ENCODE results near the gene ANGPTL2. TPM values are rescaled to one million over a fixed set of nuclear protein-coding genes. Genes with fewer than 3 reads are reported as not detected.

ANGPTL2 gene
- total RNA-seq, 1 experiment from 2014 or later = 0.08 TPM

GRCh38 chr9:127124111-127124531 lies 1.7 kb upstream of the ANGPTL2 start:
- ChIA-PET POLR2A (interaction anchor here (1.1 kb wide), 1 partner anchor 23 kb away, joined by 5 read pairs; no protein-coding TSS in a partner anchor), CTCF (no interaction called here)
- no peak overlapping the region for H3K4me3 ChIP-seq (ENCODE audit: low read depth in 2 of 2, low read length in 2 of 2)
- no TSS peak for BruUV-seq (replicated peaks)
- no peak overlapping the region for H3K27ac ChIP-seq (ENCODE audit: low read length)
- H3K4me1 ChIP-seq (ENCODE audit: control insufficient read depth, insufficient read depth, low read length) = no peaks in the 10 kb centered on the region
- H3K27me3 ChIP-seq (ENCODE audit: control insufficient read depth, insufficient read depth, low read length) = no peaks in the 10 kb centered on the region
- TF ChIP-seq POLR2AphosphoS5 (IDR thresholded peaks at IDR 0.05; ENCODE audit: low read depth, low read length) (no peak), TCF7L2 (IDR thresholded peaks at IDR 0.05; ENCODE audit: low read depth, low read length) (no peak), SIN3A (IDR thresholded peaks at IDR 0.05; ENCODE audit: borderline replicate concordance, insufficient read depth, low read depth, low read length) (no peak), CTCF (IDR thresholded peaks at IDR 0.05) (no peak)
- no peaks in the 10 kb centered on the region for H3K9me3 ChIP-seq (ENCODE audit: control insufficient read depth, insufficient read depth, low read depth, low read length)
- ATAC-seq (no peak), DNase-seq (ENCODE audit: low read depth, low spot score) (no peak)
- in situ Hi-C loops (cut with HindIII; ENCODE audit: low pct_unique_long_range_greater_than_20kb, low sequenced_read_pairs) (no loop called here), intact Hi-C loops (cut with micrococcal nuclease; ENCODE audit: unreplicated experiment) (no loop called here)
- H3K36me3 ChIP-seq (ENCODE audit: control insufficient read depth, insufficient read depth, low read length) = no peaks in the 10 kb centered on the region

DNA sequence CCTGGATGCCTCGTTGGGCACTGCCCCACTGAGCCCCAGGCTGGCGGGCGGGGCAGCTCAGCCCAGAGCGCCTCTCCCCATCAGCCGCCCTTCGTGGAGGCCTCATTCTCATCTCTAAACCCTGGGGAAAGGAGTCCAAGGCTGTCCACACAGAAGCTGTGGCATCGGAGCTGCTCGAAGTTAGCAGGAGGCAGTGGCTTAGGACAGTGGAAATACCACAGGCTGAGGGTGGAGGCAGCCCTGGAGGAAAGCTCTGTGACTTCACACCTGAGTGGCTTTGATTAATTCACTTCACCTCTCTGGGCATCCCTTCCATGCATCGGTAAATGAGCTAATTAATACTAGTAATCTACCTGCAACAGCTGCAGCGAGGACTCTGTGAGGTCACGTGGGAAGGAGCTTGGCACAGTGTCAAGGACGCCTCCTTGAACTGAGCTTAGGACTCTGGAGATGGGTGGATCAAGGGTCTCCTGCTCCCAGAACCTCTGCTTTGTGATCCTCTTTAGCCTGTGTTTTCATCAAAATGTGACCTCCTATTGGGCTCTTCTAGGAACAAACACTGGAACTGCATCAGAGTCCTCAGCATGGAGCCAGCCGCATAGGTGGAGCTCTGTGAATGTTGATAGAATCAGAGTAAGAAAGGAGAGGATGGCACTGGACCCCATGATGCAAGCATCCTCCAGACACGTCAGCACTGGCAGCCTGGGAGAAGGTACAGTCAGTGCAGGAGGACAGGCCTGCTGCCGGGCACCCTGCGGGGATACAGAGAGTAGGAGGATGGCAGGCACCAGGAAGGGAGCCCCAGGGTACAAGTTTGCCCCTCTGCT lies 842 bp upstream of the ANGPTL2 start:
- Histone ChIP-seq H3K27ac (ENCODE audit: low read length) (no peak overlapping the region), H3K36me3 (ENCODE audit: control insufficient read depth, insufficient read depth, low read length) (no peaks in the 10 kb centered on the region), H3K4me3 (ENCODE audit: low read depth in 2 of 2, low read length in 2 of 2) (no peak overlapping the region; a peak in 1 of 4 replicates), H3K27me3 (ENCODE audit: control insufficient read depth, insufficient read depth, low read length) (no peaks in the 10 kb centered on the region), H3K9me3 (ENCODE audit: control insufficient read depth, insufficient read depth, low read depth, low read length) (no peaks in the 10 kb centered on the region), H3K4me1 (ENCODE audit: control insufficient read depth, insufficient read depth, low read length) (no peaks in the 10 kb centered on the region)
- POLR2A ChIA-PET = interaction anchor here (1.1 kb wide), 1 partner anchor 24 kb away, joined by 5 read pairs; no protein-coding TSS in a partner anchor
- CTCF ChIA-PET = interaction anchor here (0.6 kb wide), 1 partner anchor 398 kb away, joined by 7 read pairs; no protein-coding TSS in a partner anchor
- in situ Hi-C loops (cut with HindIII; ENCODE audit: low pct_unique_long_range_greater_than_20kb, low sequenced_read_pairs) (no loop called here), intact Hi-C loops (cut with micrococcal nuclease; ENCODE audit: unreplicated experiment) (no loop called here)
- BruUV-seq (replicated peaks) = no TSS peak
- TF ChIP-seq POLR2AphosphoS5 (IDR thresholded peaks at IDR 0.05; ENCODE audit: low read depth, low read length) = no peak
- TF ChIP-seq, protein P1, sequence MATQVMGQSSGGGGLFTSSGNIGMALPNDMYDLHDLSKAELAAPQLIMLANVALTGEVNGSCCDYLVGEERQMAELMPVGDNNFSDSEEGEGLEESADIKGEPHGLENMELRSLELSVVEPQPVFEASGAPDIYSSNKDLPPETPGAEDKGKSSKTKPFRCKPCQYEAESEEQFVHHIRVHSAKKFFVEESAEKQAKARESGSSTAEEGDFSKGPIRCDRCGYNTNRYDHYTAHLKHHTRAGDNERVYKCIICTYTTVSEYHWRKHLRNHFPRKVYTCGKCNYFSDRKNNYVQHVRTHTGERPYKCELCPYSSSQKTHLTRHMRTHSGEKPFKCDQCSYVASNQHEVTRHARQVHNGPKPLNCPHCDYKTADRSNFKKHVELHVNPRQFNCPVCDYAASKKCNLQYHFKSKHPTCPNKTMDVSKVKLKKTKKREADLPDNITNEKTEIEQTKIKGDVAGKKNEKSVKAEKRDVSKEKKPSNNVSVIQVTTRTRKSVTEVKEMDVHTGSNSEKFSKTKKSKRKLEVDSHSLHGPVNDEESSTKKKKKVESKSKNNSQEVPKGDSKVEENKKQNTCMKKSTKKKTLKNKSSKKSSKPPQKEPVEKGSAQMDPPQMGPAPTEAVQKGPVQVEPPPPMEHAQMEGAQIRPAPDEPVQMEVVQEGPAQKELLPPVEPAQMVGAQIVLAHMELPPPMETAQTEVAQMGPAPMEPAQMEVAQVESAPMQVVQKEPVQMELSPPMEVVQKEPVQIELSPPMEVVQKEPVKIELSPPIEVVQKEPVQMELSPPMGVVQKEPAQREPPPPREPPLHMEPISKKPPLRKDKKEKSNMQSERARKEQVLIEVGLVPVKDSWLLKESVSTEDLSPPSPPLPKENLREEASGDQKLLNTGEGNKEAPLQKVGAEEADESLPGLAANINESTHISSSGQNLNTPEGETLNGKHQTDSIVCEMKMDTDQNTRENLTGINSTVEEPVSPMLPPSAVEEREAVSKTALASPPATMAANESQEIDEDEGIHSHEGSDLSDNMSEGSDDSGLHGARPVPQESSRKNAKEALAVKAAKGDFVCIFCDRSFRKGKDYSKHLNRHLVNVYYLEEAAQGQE (IDR thresholded peaks at IDR 0.05; ENCODE audit: insufficient read depth in 1 of 2, low read depth in 2 of 2, low read length in 1 of 2) = no peak
- no peak for TF ChIP-seq SIN3A (IDR thresholded peaks at IDR 0.05; ENCODE audit: borderline replicate concordance, insufficient read depth, low read depth, low read length)
- no peak for TF ChIP-seq CTCF (IDR thresholded peaks at IDR 0.05)
- no peak for TF ChIP-seq TCF7L2 (IDR thresholded peaks at IDR 0.05; ENCODE audit: low read depth, low read length)
- DNase-seq (ENCODE audit: low read depth, low spot score) (no peak), ATAC-seq (no peak)

Measured in Panc1 (cell line).